ENCODE measurements around the gene SAMD11.

The SAMD11 gene

DNA sequence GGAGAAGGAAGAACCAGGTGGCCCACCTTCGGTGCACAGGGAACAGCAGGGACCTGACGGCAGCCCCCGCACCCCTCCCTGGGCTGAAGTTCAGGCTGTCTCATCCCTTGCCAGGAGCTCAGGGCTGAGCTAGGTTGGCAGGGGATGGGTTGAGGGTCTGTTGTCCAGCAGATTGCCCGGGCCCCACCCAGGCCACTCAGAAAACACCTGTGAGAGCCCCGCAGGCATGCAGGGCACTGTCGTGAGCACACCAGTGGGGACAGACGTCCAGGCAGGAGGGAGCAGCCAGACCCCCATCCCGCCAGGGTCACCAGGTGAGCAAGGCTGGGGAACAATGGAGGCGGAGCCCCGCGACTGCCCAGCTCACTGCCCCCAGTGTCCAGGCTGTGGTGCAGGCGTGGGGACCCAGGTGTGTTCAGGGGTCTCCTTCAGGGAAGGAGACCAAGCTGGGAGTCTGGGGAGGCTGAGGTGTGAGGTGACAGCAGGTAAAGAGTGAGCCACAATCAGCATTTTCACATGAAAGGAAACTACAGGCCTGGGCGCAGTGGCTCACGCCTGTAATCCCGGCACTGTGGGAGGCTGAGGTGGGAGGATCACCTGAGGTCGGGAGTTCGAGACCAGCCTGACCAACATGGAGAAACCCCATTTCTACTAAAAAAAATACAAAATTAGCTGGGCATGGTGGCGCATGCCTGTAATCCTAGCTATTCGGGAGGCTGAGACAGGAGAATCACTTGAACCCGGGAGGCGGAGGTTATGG, 9.4 kb upstream of the SAMD11 start:
- H3K4me1 ChIP-seq (ENCODE audit: low read length) = no peaks in the 10 kb centered on the region
- H3K27me3 ChIP-seq (replicated peaks; ENCODE audit: insufficient read depth, low read length) = peaks cover 90% of the 10 kb centered on the region
- TF ChIP-seq EZH2 (optimal IDR thresholded peaks at IDR 0.05; ENCODE audit: low read depth, low read length) (no peak), CTCF (IDR thresholded peaks at IDR 0.05; ENCODE audit: low read length) (no peak), EZH2phosphoT487 (IDR thresholded peaks at IDR 0.05; ENCODE audit: low read length) (no peak)

DNA sequence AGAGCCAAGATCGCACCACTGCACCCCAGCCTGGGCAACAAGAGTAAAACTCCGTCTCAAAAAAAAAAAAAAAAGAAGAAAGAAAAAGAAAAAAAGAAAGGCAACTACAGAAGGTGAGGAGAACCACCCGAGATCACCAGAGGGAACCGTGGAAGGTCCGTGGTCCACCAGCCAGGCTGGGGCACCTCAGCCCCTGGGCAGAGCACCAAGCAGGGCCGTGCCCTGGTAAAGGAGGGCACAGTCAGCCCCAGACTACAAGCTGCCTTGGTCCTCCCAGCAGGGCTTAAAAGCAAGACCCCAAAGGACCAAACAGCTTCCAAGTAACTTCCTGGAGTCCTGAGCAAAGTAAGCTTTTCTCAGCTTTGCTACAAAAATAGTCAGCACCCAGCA, 8.8 kb upstream of the SAMD11 start:
- H3K79me2 ChIP-seq (ENCODE audit: low read length) = no peaks in the 10 kb centered on the region
- H2AFZ ChIP-seq (ENCODE audit: low read length) = no peak overlapping the region
- DNase-seq = no peak
- no peaks in the 10 kb centered on the region for H3K9me3 ChIP-seq (replicated peaks; ENCODE audit: insufficient read depth, low read length)
- H3K36me3 ChIP-seq (replicated peaks; ENCODE audit: insufficient read depth, low read length) = no peaks in the 10 kb centered on the region
- H3K9ac ChIP-seq (ENCODE audit: low read length) = no peak overlapping the region
- TF ChIP-seq CTCF (IDR thresholded peaks at IDR 0.05; ENCODE audit: low read length) = no peak
- TF ChIP-seq EZH2phosphoT487 (IDR thresholded peaks at IDR 0.05; ENCODE audit: low read length) = no peak
- no peak for TF ChIP-seq EZH2 (optimal IDR thresholded peaks at IDR 0.05; ENCODE audit: low read depth, low read length)
- H3K27me3 ChIP-seq (replicated peaks; ENCODE audit: insufficient read depth, low read length) = peaks cover 95% of the 10 kb centered on the region
- no peak overlapping the region for H3K27ac ChIP-seq (ENCODE audit: low read length)
- H3K9me2 ChIP-seq (replicated peaks; ENCODE audit: insufficient read depth, low read length) = no peaks in the 10 kb centered on the region
- no peak overlapping the region for H3K4me2 ChIP-seq (ENCODE audit: low read depth, low read length)
- H4K20me1 ChIP-seq (ENCODE audit: insufficient read depth, low read length) = no peaks in the 10 kb centered on the region
- no peak overlapping the region for H3K4me3 ChIP-seq (ENCODE audit: low read length)
- H3F3A ChIP-seq (ENCODE audit: insufficient read depth, low read length) = no peaks in the 10 kb centered on the region
- H3K4me1 ChIP-seq (ENCODE audit: low read length) = no peaks in the 10 kb centered on the region

More for the DNA sequence above, 9.4 kb upstream of the SAMD11 start:
- Histone ChIP-seq H3K9me3 (replicated peaks; ENCODE audit: insufficient read depth, low read length) (no peaks in the 10 kb centered on the region), H3K36me3 (replicated peaks; ENCODE audit: insufficient read depth, low read length) (no peaks in the 10 kb centered on the region), H3K4me2 (ENCODE audit: low read depth, low read length) (no peak overlapping the region), H3K9me2 (replicated peaks; ENCODE audit: insufficient read depth, low read length) (no peaks in the 10 kb centered on the region), H4K20me1 (ENCODE audit: insufficient read depth, low read length) (no peaks in the 10 kb centered on the region), H3K79me2 (ENCODE audit: low read length) (no peaks in the 10 kb centered on the region), H3K4me3 (ENCODE audit: low read length) (no peak overlapping the region), H3F3A (ENCODE audit: insufficient read depth, low read length) (no peaks in the 10 kb centered on the region), H3K27ac (ENCODE audit: low read length) (no peak overlapping the region), H3K9ac (ENCODE audit: low read length) (no peak overlapping the region), H2AFZ (ENCODE audit: low read length) (no peak overlapping the region)
- DNase-seq = no peak

GRCh38 chr1:915295-916172, 8.2 kb upstream of the SAMD11 start:
- Histone ChIP-seq H4K20me1 (ENCODE audit: insufficient read depth, low read length) (no peaks in the 10 kb centered on the region), H3K4me3 (ENCODE audit: low read length) (no peak overlapping the region), H3K9me3 (replicated peaks; ENCODE audit: insufficient read depth, low read length) (no peaks in the 10 kb centered on the region), H3K4me2 (ENCODE audit: low read depth, low read length) (no peak overlapping the region), H3F3A (ENCODE audit: insufficient read depth, low read length) (no peaks in the 10 kb centered on the region), H3K36me3 (replicated peaks; ENCODE audit: insufficient read depth, low read length) (no peaks in the 10 kb centered on the region), H3K79me2 (ENCODE audit: low read length) (no peaks in the 10 kb centered on the region), H3K9ac (ENCODE audit: low read length) (no peak overlapping the region), H3K27me3 (replicated peaks; ENCODE audit: insufficient read depth, low read length) (peaks cover 98% of the 10 kb centered on the region), H3K27ac (ENCODE audit: low read length) (no peak overlapping the region), H3K9me2 (replicated peaks; ENCODE audit: insufficient read depth, low read length) (no peaks in the 10 kb centered on the region), H3K4me1 (ENCODE audit: low read length) (no peaks in the 10 kb centered on the region; the same call in 1 of the 2 replicates), H2AFZ (ENCODE audit: low read length) (no peak overlapping the region)
- TF ChIP-seq CTCF (IDR thresholded peaks at IDR 0.05; ENCODE audit: low read length) = no peak
- TF ChIP-seq EZH2 (optimal IDR thresholded peaks at IDR 0.05; ENCODE audit: low read depth, low read length) = no peak
- no peak for TF ChIP-seq EZH2phosphoT487 (IDR thresholded peaks at IDR 0.05; ENCODE audit: low read length)
- DNase-seq = no peak
